Left cardiac atrium (tissue), 4 donors: ENCODE results near the gene CRMP1. TPM values are rescaled to one million over a fixed set of nuclear protein-coding genes. Genes with fewer than 3 reads are reported as not detected.

ENCODE experiments used
- ATAC-seq, 2 donors: fragments of 200-7000 bp; cut with Tn5 transposase; one replicate each; pipeline ENCODE4 v1.9.1; 2020; ENCODE audit warnings: mild to moderate bottlenecking in 2 of 2, moderate library complexity in 2 of 2
- DNase-seq: peaks from one replicate; pipeline ENCODE4 v3.0.0-alpha.2; 2020
- intact Hi-C, 2 donors: fragments of 100-400 bp; cut with DNase I; formaldehyde crosslinking; loops; one replicate each; pipeline versions ENCODE4 v1.14.1 to v1.15.1; 2022 to 2023
- total RNA-seq, 2 donors: library from RNA; stranded (reverse); fragmentation: NEBNext Ultra II Directional; extraction: Animal tissue kit (Norgen Biotek cat#: 25700); gene quantifications; one replicate each; pipeline ENCODE4 v1.2.1, GENCODE V29; 2021
- donor health status: DM: no; HTN: yes; CAD: no.
- donor health status: DM: no; HTN: yes; CAD: no; lungs with severe emphysema.
- donor health status: DM: yes; HTN: yes; CAD: no.
- donor health status: Dilated cardiomyopathy.

CRMP1 gene
- total RNA-seq, 2 donors from 2014 or later, result 0.44 to 1.9 TPM

GRCh38 chr4:5836943-5837342, 55.9 kb downstream of the CRMP1 start:
- intact Hi-C loops, result no loop called here
- ATAC-seq, result no peak
- no peak for DNase-seq

- intact Hi-C loops, result loop anchor here in 1 of 2 donors (10.0 kb wide), 1 partner anchor 833 kb away; no protein-coding TSS in a partner anchor
- ATAC-seq (peak; percentile 11 to 27), DNase-seq (no peak)
These were observed 64.9 kb downstream of the CRMP1 start for GRCh38 chr4:5828005-5828391.

GRCh38 chr4:5827108-5828004, 65.5 kb downstream of the CRMP1 start:
- intact Hi-C loops, result loop anchor here in 1 of 2 donors (10.0 kb wide), 1 partner anchor 833 kb away; no protein-coding TSS in a partner anchor

DNA sequence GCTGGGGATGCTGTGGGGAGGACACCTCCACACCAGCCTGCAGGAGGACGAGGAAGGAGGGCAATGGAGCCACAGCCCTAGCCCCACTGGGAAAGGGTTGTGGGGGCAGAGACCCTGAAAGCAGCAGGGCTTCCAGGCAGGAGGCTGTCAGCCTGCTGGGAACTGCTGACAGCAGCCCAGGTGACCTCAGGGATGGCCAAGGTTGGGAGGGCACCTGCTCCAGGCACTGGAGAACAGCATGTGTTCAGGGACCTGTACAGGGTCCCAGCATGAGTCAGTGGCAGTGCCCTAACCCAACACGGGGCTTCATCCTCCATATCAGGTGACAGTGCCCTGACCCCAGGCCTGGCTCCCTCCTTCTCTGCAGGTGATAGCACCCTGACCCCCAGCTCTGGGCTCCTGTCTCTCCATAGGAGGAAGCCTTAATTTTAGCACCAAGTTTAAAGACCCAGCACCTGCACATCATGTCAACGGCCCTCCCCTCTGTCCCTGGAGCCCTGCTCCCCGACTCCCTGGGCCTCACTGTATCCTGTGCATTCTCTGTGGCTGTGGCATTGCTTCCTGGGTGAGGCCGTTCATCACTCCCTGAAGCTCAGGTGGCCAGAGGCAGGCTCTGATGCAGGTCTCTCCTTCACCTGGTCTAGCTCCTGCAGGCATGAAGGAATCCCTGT, 66.3 kb downstream of the CRMP1 start:
- DNase-seq (no peak), ATAC-seq (no peak)
- intact Hi-C loops, result loop anchor here in 1 of 2 donors (10.0 kb wide), 1 partner anchor 832 kb away; no protein-coding TSS in a partner anchor

More at GRCh38 chr4:5827108-5828004, 65.5 kb downstream of the CRMP1 start:
- DNase-seq (peak; percentile 46), ATAC-seq (peak; percentile 61 to 71)

DNA sequence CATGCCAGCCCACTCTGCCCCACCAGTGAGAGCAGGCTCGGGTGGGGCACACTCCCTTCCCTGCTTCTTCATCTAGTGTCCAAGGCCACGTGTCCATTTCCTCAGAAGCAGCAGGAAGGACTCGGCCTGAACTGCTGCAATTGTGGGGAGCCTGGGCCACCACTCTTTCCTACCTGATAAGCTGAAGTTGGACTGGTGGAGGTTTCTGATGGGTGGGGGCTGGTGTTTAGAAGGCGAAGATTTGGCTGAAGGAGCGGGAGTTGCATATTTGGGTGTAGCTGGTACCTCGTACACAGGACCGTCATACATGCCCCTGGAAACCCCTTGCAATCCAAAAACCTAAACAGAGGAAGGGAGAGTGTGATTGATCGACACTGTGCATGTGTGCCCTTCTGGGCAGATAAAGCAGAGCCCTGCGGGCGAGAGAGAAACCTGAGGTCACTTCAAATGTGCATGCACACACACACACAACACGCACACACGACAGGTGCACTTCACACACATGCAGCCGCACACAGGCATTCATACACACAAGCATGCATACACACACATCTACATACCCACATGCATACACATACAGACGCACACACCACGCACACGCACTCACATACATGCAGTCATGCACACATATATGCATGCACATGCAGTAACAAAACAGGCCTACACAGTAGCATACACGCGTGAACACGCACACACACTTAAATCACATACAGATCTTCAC, 67.4 kb downstream of the CRMP1 start:
- ATAC-seq, result no peak
- no peak for DNase-seq
- intact Hi-C loops, result loop anchor here in 1 of 2 donors (10.0 kb wide), 1 partner anchor 831 kb away; no protein-coding TSS in a partner anchor

DNA sequence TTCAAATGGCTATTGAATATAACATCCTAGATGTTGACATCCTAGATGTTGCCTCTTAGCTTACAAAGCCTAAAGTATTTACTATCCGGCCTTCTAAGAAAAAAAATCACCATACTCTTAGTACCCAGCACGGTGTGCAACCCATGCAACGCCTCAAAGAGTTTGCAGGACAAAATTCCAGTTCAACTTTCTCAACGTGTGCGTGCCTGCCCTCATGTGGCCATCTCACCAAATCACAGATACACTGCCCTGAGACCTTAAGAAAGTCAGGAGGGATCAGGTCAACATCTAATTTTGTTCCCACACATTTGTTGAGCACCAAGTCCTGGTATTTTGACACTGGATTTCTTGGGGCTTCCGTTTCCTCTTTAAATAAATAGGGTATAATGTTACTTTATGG, 68.3 kb downstream of the CRMP1 start:
- DNase-seq, result no peak
- intact Hi-C loops, result loop anchor here in 1 of 2 donors (10.0 kb wide), 1 partner anchor 830 kb away; no protein-coding TSS in a partner anchor
- ATAC-seq, result no peak

DNA sequence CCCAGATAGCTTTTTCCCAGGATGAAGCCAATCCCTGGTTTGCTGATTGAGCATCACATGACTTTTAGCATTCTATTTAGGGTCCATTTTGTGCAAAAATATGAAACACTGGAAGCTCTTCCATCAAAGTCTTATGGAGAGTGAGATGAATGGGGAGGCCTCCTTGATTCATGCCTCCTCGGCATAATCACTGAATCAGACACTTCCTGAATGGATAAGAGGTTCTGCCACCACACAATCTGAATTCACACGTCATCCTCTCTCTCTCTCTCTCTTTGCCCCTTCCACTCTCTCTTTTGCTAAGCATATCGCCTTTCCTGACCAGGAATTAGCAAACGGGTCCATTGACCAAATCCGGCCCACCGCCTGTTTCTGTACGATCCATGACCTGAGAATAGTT, 68.7 kb downstream of the CRMP1 start:
- DNase-seq (no peak), ATAC-seq (no peak)
- intact Hi-C loops, result loop anchor here in 1 of 2 donors (10.0 kb wide), 1 partner anchor 829 kb away; no protein-coding TSS in a partner anchor

- DNase-seq (no peak), ATAC-seq (no peak)
- intact Hi-C loops, result loop anchor here in 1 of 2 donors (10.0 kb wide), 1 partner anchor 829 kb away; no protein-coding TSS in a partner anchor
These were observed 69.2 kb downstream of the CRMP1 start for GRCh38 chr4:5823542-5824211.

GRCh38 chr4:5822619-5823018, 70.3 kb downstream of the CRMP1 start:
- intact Hi-C loops, result loop anchor here in 1 of 2 donors (10.0 kb wide), 1 partner anchor 828 kb away; no protein-coding TSS in a partner anchor
- DNase-seq, result no peak
- no peak for ATAC-seq

GRCh38 chr4:5821665-5822358, 71.1 kb downstream of the CRMP1 start:
- no peak for ATAC-seq
- no peak for DNase-seq
- intact Hi-C loops, result loop anchor here in 1 of 2 donors (10.0 kb wide), 1 partner anchor 827 kb away; no protein-coding TSS in a partner anchor

DNA sequence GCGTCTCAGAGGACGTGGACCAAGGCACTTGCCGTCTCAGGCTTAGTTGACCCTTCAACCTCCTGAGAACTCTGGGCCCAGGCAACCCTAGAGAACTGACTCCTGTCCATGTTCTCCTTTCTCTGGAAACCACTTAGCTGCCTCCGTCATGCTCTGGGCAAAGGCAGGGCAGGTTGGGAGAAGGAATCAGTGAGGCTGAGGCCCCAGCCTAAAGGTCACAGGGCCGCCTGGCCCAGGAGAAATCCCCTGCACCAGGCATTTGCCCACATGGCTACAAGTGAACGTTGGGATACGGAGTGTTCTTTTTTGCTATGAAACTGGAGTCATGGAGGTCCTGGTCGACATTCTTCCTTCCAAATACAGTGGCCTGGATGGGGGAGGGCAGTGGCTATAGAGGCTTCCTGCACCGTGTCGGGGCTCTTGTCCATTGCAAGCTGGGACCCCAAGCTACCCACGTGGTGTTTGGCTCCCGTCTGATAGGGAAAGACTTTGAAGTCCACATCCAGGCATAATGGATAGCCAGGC, 76.0 kb downstream of the CRMP1 start:
- ATAC-seq (no peak), DNase-seq (no peak)
- intact Hi-C loops, result loop anchor here in 1 of 2 donors (10.0 kb wide), 1 partner anchor 1332 kb away; no protein-coding TSS in a partner anchor

DNA sequence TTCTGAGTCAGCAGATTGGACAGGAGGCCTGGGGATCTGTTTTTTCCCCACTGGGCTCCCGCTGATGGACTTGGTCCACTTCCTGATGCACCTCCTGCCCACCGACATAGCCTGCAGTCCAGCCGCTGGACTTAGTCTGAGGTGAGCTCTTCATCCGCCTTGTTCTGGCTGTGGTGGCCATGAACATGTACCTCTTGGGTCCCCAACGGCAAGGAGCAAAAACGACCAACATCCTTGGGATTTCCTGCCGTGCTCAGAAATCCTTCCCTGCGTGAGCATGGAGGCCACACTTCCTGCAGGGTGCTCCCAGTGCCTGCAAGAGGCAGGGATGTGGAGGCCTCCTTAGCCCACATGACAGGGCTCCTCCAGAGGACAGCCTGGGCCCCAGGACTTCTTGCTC, 76.8 kb downstream of the CRMP1 start:
- ATAC-seq (no peak), DNase-seq (no peak)
- intact Hi-C loops, result loop anchor here in 1 of 2 donors (10.0 kb wide), 1 partner anchor 1331 kb away; no protein-coding TSS in a partner anchor

GRCh38 chr4:5815641-5816040, 77.2 kb downstream of the CRMP1 start:
- no peak for ATAC-seq
- intact Hi-C loops, result loop anchor here in 1 of 2 donors (10.0 kb wide), 1 partner anchor 1331 kb away; no protein-coding TSS in a partner anchor
- no peak for DNase-seq

- ATAC-seq, result no peak
- intact Hi-C loops, result loop anchor here in 1 of 2 donors (10.0 kb wide), 1 partner anchor 1330 kb away; no protein-coding TSS in a partner anchor
- DNase-seq, result no peak
These were observed 78.5 kb downstream of the CRMP1 start for GRCh38 chr4:5814421-5814820.

- ATAC-seq (no peak), DNase-seq (no peak)
- intact Hi-C loops, result loop anchor here in 1 of 2 donors (2.0 to 10.0 kb wide), 2 partner anchors 763 to 1329 kb away; partner anchors contain the start of gene STK32B
These were observed 79.0 kb downstream of the CRMP1 start for GRCh38 chr4:5813882-5814255.

DNA sequence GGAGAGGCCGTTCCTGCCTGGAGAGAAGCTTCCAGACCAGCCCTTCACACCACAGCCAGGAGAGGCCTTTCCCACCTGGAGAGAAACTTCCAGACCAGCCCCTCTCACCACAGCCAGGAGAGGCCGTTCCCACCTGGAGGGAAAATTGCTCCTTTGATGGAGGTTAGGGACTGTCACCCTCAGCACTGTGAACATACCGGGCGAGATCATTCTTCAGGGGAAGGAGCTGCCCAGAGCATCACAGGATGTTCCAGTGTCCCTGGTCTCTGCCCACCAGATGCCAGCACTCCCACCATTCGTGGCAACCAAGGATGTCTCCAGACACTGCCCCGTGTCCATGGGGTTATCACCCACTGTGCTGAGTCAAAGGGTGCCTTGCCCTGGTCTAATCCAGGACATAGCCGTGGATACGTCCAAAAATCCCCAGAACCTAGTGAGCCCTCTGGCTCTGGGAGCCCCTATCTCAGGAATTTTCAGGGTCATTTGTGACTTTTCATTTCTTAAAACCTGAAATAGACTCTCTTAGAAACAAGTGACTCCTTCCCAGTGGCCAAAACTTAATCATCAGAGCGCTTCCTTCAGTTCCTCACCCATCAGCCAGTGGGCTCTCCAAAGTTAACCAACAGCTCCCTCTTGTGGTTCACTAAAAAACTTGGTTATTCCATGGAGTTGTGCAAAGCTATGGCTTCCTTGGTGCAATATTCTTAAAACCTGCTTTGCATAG, 80.2 kb downstream of the CRMP1 start:
- no peak for DNase-seq
- intact Hi-C loops, result loop anchor here in 1 of 2 donors (2.0 to 10.0 kb wide), 2 partner anchors 762 to 1328 kb away; partner anchors contain the start of gene STK32B
- peak; percentile 68 to 81 for ATAC-seq
